CD1c-positive myeloid dendritic cell (primary cell): ENCODE data around the gene ZFAND3.

Experiments
- DNase-seq: peaks from one replicate; pipeline ENCODE4 v3.0.0-alpha.2; 2016; ENCODE audit errors: extremely low spot score

ZFAND3 gene

DNA sequence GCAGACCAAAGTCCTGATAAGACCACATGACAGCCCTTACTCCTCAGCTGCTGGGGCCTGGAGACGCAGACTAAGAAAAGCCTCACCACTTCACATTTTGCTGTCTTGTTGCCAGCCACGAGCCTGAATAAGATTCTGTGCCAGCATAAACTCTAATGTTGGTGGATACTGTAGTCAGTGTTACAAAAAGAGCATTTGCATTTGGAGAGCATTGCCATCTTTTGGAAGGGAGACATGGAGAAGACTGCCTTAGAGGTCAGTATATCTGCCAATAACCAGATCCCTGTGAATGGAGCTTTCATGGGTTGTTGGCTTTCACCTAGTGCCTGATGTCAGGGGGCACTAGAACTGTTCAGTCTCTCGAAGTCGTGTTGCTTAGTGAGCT, 315.2 kb downstream of the ZFAND3 start:
- no peak for DNase-seq

DNA sequence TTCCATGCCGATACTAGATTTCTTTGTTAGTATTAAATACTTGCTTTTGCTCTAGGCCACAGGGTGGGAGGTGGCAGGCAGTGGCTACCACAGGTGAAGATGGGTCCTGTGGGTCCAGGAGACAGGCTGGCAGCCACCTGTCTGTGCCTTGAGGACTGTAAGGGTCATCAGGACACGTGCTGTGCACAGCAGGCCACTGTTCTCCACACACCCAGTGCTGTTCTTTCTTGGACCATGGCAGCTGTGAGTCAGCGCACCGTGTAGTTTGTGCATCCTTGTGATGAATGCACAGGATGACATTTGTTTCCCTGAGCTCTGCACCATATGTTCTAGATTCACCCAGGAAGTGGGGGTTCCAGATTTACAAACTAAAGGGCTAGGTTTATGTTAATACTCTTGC, 317.0 kb downstream of the ZFAND3 start:
- DNase-seq, result no peak

DNA sequence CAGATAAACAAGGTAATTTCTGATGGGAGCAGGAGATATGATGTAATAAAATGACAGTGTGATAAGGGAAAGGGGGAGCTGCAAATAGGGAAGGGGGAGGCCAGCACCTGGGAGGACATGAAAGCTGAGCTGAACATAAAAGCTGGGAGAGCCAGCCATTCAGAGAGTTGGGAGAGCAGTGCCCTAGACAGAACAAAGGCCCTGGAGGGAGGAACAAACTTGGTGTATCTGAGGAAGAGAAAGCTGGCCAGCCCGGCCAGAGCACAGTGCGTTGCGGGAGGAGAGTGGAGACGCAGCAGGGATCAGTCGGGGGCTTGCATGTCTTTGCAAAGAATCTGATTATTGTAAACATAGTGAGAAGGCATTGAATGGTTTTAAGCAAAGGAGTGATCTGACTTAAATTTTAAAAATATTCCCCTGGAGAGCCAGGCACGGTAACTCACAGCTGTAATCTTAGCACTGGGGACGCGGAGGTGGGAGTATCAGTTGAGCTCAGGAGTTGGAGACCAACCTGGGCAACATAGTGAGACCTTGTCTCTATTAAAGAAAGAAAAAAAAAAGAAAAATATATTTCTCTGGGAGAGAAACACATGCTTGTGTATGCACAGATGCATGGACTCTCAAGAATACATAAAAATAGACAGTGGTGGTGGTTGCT, 318.2 kb downstream of the ZFAND3 start:
- no peak for DNase-seq

DNA sequence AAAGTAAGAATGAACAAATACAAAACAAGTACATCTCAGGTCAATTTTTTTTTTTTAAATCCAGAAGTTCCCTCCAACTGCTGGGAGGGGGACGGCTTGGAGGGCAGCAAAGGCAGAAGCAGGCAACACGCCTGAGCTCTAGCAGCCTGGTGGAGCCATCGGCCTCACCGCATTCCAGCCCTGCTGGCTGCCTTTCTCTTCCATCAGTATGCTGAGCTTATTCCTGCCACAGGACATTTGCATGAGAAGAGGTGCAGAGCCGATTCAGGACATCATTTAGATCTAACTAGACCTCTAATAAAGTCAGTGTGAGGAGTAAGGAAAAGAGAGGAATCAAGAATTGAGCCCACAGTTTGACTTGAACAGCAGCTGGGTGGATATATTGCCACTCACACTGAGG, 318.8 kb downstream of the ZFAND3 start:
- no peak for DNase-seq

DNA sequence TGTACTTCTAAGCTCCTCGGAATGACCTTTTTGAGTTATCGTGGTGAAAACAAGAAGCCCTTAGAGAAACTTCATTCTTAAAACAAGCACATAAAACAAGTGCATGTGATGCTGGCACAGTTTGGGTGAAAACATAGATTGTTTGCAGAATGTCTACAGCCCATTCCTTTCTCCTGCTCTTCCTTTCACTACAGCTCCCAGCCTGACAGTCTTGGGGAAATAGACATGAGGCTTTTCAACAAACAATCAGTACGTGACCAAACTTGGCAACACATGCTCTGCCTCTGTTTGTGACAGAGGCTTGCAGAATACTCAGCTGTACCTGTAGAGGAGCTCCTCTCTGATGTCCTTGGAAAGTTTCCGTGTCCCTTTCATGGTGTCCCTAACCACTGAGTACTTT, 321.6 kb downstream of the ZFAND3 start:
- DNase-seq, result no peak

DNA sequence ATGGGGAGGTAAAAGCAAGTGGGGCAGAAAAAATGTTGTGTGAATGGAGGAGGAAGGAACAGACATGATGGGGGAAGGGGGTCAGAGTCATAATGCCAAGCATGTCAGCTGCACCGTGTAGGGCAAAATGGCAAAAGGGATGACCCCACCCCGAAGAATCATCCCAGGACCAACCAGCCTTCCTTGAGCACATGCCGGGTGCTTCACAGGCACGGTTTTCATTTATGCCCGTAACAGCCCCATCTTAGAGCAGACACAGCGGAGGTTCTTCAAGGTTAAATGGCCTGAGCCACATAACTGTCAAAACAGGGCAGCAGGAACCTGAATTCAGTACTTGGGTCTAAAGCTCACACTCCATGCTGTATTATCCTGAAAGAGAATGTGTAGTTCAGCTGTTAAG, 322.2 kb downstream of the ZFAND3 start:
- DNase-seq, result no peak

DNA sequence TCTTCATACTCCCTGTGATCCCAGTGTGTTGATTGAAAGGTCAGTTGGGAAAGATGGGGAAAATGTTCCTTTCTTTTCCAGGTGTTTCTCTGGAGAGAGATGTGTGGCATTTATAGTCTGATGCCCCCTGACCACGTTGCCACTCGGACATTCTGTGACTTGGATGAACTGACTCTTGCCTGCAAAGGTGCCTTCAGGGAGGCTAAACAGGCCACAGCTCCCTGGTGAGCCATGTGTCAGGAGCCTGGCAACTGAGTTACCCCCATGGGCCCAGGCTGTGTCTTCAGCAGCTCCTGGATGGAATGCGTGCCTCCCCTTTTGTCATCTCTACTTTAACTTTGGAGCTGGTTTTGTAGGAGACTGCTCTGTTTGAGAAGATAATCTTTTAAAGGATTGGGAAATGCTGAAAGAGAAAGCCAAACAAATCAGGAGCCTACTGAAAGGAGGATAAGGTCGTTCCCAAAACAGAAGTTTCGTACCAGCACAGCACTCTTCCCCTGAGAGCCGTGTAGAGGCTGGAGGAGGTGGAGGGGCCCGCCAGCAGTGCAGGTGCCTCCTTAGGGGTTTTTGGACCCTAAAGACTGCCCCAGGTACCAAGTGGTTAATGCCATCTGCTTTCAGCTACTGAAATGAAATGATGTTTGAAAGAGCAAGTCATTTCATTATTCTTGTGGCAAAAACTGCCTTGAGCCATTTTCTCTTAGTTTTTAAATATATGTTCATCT, 322.8 kb downstream of the ZFAND3 start:
- no peak for DNase-seq

DNA sequence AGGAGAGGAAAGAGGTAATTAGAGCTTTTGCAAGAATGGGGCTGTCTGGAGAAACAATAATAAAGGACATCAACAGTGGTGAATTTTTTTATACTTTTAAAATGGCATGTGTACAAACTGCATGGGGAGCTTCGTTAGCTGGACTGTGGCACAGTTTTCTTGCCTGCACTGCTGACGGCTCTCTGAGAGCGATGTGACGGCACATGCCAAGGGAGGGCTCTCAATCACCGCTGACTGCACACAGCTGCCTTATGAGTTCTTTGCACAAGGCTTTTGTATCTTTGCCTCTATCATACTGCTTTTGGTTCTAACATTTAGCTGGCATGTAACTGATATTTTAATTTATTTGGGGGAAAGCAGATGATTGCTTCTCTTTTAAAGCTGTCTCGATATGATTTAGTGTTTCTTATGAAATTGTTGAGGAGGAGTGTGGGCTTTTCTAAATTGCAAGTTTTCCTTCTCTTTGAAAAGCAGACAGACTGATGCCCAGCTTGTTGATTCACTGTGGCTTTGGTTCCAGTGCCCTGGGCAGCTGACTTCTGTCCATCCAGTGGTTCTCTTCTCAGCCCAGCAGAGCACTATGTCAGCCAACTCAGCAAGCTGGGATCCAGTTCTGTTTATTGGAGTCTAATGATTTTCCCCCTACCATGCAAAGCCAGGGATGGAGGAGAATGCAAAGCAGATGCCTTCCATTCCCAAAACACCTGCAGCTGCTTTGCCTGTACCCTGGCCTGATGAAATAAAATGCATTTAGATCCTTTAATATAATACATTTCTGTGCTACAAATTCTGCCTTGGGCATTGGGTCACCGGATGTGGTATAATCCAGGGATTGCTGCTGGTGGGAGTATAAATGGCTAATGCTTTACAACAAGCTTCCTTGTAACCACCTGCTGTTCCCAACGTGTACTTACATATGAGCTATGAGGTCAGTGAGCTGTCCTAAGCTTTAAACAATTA, 323.9 kb downstream of the ZFAND3 start:
- no peak for DNase-seq

DNA sequence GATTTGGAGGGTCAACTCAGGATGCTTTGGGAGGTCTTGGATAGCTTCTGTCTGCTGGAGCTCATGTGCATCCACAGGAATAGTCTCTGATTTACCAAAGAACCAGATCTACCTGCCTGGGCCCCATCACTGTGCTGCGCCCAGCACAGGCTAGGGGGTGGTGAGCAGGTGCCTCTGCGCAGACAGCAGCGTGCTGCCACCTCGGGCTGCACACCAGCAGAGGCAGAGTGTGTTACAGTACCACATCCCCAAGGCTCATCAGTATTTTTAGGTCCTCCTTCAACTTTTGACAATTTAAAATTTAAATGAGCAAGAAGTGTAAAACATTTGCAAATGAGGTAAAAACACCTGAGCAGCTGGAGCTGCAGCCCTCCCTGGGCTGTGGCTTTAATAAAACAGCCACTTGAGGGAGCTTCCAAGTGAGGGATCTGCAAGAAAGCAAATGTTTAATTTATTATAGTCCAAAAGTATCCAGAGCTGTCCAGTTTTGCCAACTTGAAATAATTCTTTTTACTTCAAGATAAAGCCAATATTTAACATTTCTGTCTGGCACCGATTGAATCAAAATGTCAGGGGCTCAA, 324.9 kb downstream of the ZFAND3 start:
- no peak for DNase-seq

DNA sequence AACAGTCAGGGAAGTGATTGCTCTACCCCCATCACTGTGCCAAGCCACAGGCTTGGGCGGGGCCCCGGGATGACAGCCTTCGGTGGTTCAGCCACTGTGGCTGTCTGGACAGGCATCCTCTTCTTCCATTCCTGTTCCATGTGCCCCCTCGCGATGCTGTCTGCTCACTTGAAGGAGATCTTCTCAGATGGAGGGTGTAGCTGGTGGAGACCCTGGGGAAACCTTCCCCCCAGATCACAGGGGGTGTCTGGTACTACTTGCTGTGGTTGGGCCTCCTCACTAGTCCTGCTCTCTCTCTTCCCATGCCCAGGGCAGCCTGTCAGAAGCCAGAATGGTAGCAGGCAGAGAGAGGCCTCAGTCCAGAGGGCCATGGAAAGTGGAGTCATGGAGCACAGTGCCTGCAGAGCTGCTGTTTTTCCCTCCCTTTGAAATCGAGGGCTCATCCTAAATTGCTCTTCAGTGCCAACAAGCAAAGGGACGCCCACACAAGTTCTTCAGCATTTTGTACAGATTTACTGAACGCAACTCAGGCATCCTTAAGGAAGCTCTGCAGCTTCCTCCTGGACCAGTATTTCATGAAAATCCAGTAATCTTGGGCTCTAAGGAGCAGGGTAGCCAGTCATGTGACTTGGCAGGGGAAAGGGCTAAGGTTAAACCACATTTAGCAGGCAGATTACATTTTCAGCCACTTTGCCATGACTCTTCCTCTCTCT, 326.6 kb downstream of the ZFAND3 start:
- no peak for DNase-seq

DNA sequence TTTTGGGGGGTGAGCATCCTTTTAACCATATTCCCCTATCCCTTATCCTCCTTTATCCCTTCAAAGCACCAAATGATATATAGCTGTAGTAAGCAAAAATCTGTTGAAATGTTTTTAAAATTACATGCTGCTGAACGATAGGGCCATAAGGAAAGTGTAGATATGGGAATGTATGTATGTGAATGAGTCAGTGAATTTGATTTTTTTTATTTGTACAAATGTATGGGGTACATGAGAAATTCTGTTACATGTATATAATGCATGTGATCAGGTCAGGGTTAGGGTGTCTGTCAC, 327.2 kb downstream of the ZFAND3 start:
- no peak for DNase-seq

DNA sequence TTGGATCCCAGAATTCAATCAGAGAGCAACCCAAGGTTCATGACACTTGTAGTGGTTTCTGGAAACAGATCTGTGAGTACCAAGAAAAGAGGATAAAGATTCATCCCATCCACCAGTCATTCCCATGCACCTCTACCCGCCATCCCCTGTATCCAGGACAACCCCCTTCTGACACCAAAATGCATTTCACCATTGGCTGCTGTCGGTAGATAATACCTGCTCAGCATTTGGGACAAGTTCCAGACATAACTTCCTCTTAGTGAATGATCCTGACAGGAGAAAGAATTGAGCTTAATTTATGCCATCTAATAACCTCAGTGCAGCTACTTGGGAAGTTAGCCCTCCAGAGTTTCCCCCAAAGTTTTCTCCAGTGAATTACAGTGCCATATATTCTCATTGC, 329.1 kb downstream of the ZFAND3 start:
- DNase-seq, result no peak

DNA sequence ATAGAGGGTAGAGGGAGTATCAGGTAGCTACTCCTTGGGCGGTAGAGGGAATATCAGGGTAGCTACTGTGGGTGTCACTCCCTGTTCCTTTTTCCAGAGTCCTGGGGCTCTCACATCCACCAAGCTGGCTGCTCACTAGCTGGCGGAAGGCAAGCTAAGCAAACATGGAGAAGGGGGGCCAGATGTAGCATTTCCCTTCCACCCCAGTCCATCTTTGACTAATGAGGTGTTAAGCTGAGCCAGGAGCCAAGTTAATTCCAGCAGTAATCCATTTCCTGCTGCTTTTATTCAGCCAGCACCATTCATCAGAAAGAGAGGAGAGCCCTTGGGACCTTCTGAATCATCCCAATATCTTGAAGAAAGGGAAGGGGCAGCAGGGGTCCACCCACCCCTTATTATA, 330.0 kb downstream of the ZFAND3 start:
- no peak for DNase-seq

DNA sequence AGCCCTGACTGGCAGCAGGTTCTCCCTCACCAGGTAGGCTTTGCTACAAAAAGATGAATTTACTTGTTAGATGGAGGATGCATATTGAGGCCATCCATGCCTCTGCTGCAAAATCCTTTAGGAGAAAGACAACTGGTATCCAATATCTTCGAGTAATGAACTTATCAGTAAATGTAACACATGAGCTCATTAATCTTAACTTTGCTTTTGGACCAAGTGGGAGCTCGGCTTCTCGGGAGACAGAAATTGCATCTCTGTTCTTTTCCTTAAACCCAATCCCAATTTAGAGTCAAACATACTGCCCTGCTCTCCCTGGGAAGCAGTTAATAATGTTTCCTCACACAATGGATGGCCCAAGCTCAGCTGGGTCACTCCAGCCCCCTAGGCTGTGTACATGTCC, 330.5 kb downstream of the ZFAND3 start:
- no peak for DNase-seq

DNA sequence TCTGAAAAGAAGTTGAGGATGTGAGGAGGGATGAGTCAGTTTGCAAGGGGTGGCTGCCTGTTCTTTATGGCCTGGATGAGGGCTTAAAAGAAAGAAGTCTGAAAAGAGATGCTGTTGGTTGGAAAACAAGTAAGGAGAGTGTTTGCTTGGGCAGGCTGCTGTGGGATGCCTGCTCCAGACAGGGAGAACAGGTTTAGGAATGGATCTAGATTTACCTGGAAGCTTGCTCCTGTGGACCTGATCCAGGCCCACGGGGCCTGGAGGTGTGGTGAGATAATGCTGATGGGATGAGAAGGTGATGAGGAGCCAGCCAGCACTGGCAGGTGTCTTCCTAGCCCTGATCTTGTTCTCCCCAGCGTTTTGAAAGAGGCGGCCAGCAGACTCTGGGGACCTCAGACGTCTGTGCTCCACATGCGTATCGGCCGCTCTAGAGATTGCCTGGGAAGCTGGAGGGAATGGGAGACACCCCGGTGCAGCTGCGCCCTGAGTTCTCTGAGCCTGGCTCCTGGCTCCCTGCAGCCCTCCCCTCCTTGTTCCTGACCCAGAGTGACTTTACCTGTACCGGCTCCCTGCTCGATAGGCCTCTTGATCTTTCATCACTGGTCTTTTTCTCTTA, 331.3 kb downstream of the ZFAND3 start:
- no peak for DNase-seq

DNA sequence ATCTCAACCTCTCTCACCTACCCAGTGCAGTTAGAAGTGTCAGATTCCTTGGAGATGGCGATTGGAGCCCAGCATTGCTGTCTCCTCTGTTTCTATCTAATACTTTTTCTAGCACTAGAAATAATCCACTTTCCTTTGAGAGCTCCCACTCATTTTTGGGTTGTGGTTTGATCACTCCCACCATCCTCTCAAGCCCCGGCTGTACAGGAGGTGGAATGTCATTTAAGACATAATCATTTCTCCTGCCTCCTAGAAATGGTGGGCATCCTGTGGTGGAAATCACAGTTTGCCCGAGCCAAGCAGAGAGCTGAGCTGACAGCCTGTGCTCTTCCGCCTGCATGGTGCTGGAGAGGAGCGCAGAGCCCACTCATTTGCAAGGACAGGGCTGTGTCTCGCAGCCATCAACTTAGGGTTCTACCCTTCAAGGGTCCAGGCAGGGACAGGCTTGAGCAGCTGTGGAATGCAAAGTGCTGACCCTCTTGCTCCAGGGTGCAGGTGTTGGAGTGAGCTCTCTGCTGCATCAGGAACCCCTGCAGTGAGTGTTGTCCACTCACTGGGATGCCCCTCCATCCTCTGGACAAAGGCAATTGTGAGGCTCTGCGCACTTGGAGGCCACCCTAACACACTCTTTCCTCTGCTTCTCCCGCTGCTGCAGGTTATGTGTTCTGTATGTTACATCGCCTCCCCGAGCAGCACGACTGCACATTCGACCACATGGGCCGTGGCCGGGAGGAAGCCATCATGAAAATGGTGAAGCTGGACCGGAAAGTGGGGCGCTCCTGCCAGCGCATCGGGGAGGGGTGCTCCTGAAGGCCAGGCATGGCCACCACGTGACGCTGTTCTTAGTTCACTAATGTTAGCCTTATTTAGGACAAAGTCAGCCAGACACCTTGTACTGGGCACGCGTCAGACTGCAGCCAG, 332.3 kb downstream of the ZFAND3 start:
- no peak for DNase-seq

DNA sequence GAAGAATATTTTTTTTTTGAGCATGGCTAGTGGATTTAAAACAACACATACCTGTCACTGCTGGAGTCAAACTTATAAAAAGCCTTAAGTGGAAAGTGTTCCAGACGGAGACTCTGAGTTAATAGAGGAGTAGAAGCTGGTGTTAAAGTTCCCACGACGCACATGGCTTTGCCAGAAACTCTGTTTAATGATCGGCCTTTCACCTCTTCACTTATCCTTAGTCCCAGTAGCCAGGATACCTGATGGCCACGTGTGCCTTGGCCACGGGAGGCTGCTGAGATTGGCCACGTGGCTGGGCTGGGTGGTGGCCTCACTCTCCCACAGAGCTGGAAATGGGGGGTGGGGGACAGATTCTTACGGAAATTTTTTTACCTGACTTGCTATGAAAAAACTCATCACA, 333.1 kb downstream of the ZFAND3 start:
- no peak for DNase-seq

DNA sequence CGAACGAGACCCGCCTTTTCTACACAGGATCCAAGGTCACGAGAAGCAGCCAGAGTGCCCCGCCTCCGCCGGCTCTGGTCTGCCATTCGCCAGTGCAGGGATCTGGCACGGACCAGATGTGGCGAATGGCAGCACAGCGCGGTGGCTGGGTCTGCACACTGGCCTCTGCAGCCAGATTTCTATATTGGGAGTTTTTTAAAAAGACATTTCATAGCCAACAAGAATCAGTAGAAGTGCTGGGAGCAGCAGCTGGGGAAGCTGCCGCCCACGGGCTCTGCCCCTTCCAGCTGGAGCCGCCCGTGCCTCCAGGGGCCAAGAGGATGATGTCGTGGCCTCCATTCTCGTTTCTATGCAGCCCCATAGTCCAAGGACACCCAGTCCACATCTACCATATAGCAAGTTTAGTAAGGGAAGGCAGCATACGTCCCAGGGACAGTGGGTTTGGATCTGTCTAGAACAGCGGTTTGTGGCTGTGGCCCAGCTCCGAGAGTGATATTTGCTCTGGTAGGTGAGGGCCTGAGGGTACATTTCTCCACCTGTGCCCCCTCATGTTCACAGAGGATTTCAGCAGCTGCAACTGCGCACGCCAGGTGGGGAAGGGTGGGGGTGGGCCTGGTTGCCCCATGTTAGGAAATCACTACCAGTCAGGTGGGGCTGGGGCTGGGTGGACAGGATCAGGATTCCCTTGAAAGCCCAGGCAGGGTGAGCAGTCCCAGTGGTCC, 333.7 kb downstream of the ZFAND3 start:
- peak; percentile 31 for DNase-seq

DNA sequence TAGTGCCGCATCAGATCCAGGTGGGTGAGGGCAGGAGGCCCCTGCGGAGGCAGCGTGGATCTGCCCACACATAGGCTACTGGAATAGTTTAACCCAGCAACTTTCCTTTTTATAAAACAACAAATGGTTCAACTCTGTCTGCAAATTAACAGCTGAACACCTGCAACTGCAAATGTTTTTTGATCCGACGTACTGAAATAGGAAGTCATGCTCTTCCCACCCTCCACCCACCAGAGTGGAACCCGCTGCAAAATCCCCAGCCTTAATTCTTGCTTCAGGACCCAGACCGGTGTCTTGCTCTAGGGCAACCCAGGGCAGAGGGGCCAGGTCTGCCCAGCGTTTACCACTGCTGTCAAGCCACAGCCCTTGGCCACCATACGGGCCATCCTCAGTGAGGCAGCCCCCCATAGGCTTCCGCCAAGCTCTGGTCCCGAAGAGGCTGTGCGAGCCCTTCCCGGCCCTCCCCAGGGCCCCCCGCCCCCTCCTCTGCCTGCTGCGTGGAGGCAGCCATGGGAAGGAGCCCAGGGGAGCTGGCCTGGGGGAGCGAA, 334.3 kb downstream of the ZFAND3 start:
- DNase-seq, result peak; percentile 51
